Upper lobe of right lung (tissue), 1 donor: ENCODE data around the gene PVALB. TPM values are rescaled to one million over a fixed set of nuclear protein-coding genes. Genes with fewer than 3 reads are reported as not detected.

Experiments
- ATAC-seq: fragments of 200-7000 bp; cut with Tn5 transposase; one replicate; pipeline ENCODE4 v1.9.1; 2020; ENCODE audit warnings: mild to moderate bottlenecking, moderate library complexity
- DNase-seq: peaks from one replicate; pipeline ENCODE4 v3.0.0-alpha.2; 2020
- H3K27ac ChIP-seq: fragments of 200-600 bp; one replicate; pipeline ENCODE4 v1.8.0; 2022
- H3K27me3 ChIP-seq: fragments of 200-600 bp; one replicate; pipeline ENCODE4 v1.8.0; 2022; ENCODE audit warnings: mild to moderate bottlenecking
- H3K36me3 ChIP-seq: fragments of 200-600 bp; one replicate; pipeline ENCODE4 v1.8.0; 2022
- H3K4me1 ChIP-seq: fragments of 200-600 bp; one replicate; pipeline ENCODE4 v1.8.0; 2022
- H3K4me3 ChIP-seq: fragments of 200-600 bp; one replicate; pipeline ENCODE4 v1.8.0; 2022; ENCODE audit warnings: mild to moderate bottlenecking
- H3K9me3 ChIP-seq: fragments of 200-600 bp; one replicate; pipeline ENCODE4 v1.8.0; 2022
- CTCF ChIP-seq: fragments of 200-600 bp; IDR thresholded peaks from one replicate; pipeline ENCODE4 v1.8.0; 2022; ENCODE audit warnings: antibody characterized with exemption
- intact Hi-C: fragments of 100-400 bp; cut with DNase I; formaldehyde crosslinking; loops from one replicate; pipeline ENCODE4 v1.11.0; 2022
- total RNA-seq: library from RNA; stranded (reverse); fragmentation: NEBNext Ultra II Directional; extraction: Animal tissue kit (Norgen Biotek cat#: 25700); gene quantifications from one replicate; pipeline ENCODE4 v1.2.1, GENCODE V29; 2021
- donor health status: DM: no; HTN: yes; CAD: no; lungs with severe emphysema.

Gene PVALB
- total RNA-seq, 1 donor from 2014 or later: 2.5 TPM

GRCh38 chr22:36787204-36787988 is 29.4 kb downstream of the PVALB start:
- H3K27ac ChIP-seq: no peak overlapping the region
- no peak for TF ChIP-seq CTCF
- H3K36me3 ChIP-seq: no peaks in the 10 kb centered on the region
- no peak overlapping the region for H3K4me3 ChIP-seq
- intact Hi-C loops: loop anchor here (10.0 kb wide), 2 partner anchors 67 to 197 kb away; no protein-coding TSS in a partner anchor
- no peaks in the 10 kb centered on the region for H3K4me1 ChIP-seq
- ATAC-seq (no peak), DNase-seq (no peak)
- peaks cover 65% of the 10 kb centered on the region for H3K27me3 ChIP-seq
- no peaks in the 10 kb centered on the region for H3K9me3 ChIP-seq

DNA sequence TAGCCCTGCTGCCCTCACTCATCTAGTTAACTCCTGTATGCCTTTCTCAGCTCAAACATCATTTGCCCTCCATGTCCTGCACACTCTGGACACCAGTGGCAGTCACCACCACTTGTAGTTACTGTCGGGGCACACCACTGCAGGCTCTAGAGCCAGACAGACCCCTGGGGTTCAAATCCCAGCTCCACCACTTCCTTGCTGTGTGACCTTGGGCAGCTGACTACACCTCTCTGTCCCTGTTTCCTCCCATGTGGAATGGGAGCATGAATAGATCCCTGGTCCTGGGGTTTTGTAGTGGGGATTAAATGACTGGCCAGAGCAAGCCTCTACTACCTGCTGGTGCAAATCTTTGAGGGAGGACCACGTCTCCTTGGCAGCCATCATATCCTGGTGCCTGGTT is 33.1 kb downstream of the PVALB start:
- intact Hi-C loops: loop anchor here (10.0 kb wide), 2 partner anchors 71 to 201 kb away; no protein-coding TSS in a partner anchor
- Histone ChIP-seq H3K4me3 (no peak overlapping the region), H3K36me3 (no peaks in the 10 kb centered on the region), H3K9me3 (no peaks in the 10 kb centered on the region), H3K27ac (no peak overlapping the region), H3K27me3 (peaks cover 33% of the 10 kb centered on the region), H3K4me1 (no peaks in the 10 kb centered on the region)
- ATAC-seq: no peak
- DNase-seq: no peak
- TF ChIP-seq CTCF: no peak

- DNase-seq (peak; percentile 89), ATAC-seq (peak; percentile 97)
- no peaks in the 10 kb centered on the region for H3K4me1 ChIP-seq
- H3K36me3 ChIP-seq: no peaks in the 10 kb centered on the region
- no peaks in the 10 kb centered on the region for H3K9me3 ChIP-seq
- no peak overlapping the region for H3K27ac ChIP-seq
- peaks cover 25% of the 10 kb centered on the region for H3K27me3 ChIP-seq
- intact Hi-C loops: loop anchor here (10.0 kb wide), 2 partner anchors 73 to 203 kb away; no protein-coding TSS in a partner anchor
- no peak overlapping the region for H3K4me3 ChIP-seq
- peak; percentile 96 for TF ChIP-seq CTCF
Measured at GRCh38 chr22:36781656-36782627, 34.9 kb downstream of the PVALB start.

- Histone ChIP-seq H3K9me3 (no peaks in the 10 kb centered on the region), H3K4me3 (no peak overlapping the region), H3K4me1 (peaks cover 13% of the 10 kb centered on the region), H3K36me3 (no peaks in the 10 kb centered on the region), H3K27ac (no peak overlapping the region), H3K27me3 (no peaks in the 10 kb centered on the region)
- DNase-seq: no peak
- TF ChIP-seq CTCF: no peak
- no peak for ATAC-seq
- intact Hi-C loops: no loop called here
Measured at GRCh38 chr22:36778020-36778419, 38.8 kb downstream of the PVALB start.

- ATAC-seq (no peak), DNase-seq (no peak)
- Histone ChIP-seq H3K36me3 (no peaks in the 10 kb centered on the region), H3K27me3 (no peaks in the 10 kb centered on the region), H3K4me3 (peak overlapping the region; percentile 44), H3K9me3 (no peaks in the 10 kb centered on the region), H3K4me1 (peaks cover 13% of the 10 kb centered on the region), H3K27ac (no peak overlapping the region)
- TF ChIP-seq CTCF: no peak
- intact Hi-C loops: no loop called here
Measured at GRCh38 chr22:36776722-36777121, 40.1 kb downstream of the PVALB start.
